Measurements from ENCODE around the gene GNAO1.

Gene GNAO1

DNA sequence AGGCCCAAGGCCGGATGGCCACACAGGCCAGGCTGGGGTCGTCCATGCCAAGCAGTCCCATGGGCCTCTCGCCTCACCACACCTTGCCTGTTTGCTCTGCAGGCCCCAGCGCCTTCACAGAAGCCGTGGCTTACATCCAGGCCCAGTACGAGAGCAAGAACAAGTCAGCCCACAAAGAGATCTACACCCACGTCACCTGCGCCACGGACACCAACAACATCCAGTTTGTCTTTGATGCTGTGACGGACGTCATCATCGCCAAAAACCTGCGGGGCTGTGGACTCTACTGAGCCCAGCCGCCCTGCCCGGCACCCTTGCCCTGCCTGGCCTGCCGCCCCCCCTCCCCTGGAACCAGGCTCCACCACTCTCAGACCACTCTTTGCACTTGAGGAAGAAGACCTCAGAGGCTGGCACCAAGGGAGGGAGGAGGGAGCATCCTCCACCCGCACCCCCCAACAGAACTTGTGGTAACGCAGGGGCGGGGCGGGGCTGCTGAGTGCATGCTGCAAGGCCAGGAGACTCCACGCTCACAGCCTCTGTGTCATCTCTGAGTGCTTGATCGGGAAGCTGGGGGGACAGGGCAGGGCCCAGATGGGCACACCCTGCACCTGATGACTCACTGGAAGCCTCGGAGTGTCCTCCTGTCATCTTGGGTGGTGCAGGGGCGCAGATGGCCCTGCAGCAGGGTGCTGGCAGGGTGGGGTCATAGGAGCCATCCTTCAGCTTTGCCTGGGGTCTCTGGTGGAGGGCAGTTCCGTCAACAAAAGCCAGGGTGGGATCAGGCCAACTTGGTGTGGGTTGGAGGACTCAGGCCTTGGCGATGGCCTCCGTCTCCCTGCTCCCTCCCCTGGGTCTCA, 152.6 kb downstream of the GNAO1 start:
- no peak for DNase-seq (ENCODE audit: low read depth in 1 of 2, low spot score in 1 of 2)
- in situ Hi-C loops (cut with HindIII; ENCODE audit: low pct_unique_long_range_greater_than_20kb, low sequenced_read_pairs): no loop called here
- no peak for TF ChIP-seq JUND (IDR thresholded peaks at IDR 0.05; ENCODE audit: low read depth)

- no peak for TF ChIP-seq JUND (IDR thresholded peaks at IDR 0.05; ENCODE audit: low read depth)
- in situ Hi-C loops (cut with HindIII; ENCODE audit: low pct_unique_long_range_greater_than_20kb, low sequenced_read_pairs): no loop called here
- DNase-seq (ENCODE audit: low read depth in 1 of 2, low spot score in 1 of 2): no peak
Measured at GRCh38 chr16:56344518-56345405, 153.5 kb downstream of the GNAO1 start.

DNA sequence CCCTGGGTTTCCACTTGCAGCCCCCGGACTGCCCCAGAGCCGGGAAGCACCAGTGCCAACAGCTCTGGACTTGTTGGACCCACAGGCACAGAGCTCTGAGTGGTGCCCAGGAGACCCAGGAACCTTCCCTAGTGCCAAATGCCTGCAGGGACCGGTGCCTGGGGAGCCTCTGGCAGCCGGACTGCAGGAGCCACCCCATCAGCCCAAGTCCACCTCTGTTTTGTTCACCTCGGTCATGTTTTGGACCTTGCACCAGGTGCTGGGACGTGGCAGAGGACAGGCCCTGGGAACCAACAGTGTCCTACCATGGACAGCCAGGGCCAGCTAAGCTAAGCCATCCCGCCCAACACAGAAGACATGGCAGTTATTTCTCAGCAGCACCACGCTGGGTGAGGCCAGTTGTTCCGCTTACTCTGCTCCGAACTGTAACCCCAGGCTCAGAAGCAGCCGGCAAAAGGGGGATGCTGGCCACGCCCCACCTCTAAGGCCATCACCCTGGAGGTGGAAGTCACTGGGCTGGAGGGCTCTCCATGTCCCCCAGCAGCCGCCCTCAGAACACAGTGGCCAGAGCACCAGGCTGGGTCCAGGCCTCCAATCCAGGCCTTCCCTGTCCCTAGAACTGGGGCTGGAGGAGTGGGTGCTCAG, 154.2 kb downstream of the GNAO1 start:
- in situ Hi-C loops (cut with HindIII; ENCODE audit: low pct_unique_long_range_greater_than_20kb, low sequenced_read_pairs): no loop called here
- no peak for DNase-seq (ENCODE audit: low read depth in 1 of 2, low spot score in 1 of 2)
- no peak for TF ChIP-seq JUND (IDR thresholded peaks at IDR 0.05; ENCODE audit: low read depth)

- DNase-seq (ENCODE audit: low read depth in 1 of 2, low spot score in 1 of 2): no peak
- in situ Hi-C loops (cut with HindIII; ENCODE audit: low pct_unique_long_range_greater_than_20kb, low sequenced_read_pairs): no loop called here
- no peak for TF ChIP-seq JUND (IDR thresholded peaks at IDR 0.05; ENCODE audit: low read depth)
Measured at GRCh38 chr16:56346131-56346890, 155.0 kb downstream of the GNAO1 start.

- in situ Hi-C loops (cut with HindIII; ENCODE audit: low pct_unique_long_range_greater_than_20kb, low sequenced_read_pairs): no loop called here
- DNase-seq (ENCODE audit: low read depth in 1 of 2, low spot score in 1 of 2): no peak
- no peak for TF ChIP-seq JUND (IDR thresholded peaks at IDR 0.05; ENCODE audit: low read depth)
Measured at GRCh38 chr16:56347166-56347565, 155.9 kb downstream of the GNAO1 start.

DNA sequence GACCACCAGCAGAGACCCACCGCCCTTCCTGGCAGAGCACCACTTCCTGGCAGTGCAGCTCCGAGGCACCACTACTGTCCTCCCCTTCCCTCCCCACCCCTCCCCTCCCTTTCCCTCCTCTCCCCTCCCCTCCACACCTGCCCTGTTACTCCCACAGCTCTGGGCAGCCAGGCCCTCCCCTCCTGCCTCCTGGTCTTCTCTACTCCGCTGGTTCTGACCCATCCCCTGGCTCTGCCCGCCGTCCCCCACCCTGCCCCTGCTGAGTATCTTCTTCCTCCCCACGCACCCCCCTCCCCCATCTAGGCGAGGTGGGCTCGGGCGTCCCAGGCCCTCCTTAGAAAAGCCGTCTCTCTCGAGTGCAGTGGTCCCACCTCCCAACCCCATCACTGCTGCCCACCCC, 156.4 kb downstream of the GNAO1 start:
- no peak for DNase-seq (ENCODE audit: low read depth in 1 of 2, low spot score in 1 of 2)
- in situ Hi-C loops (cut with HindIII; ENCODE audit: low pct_unique_long_range_greater_than_20kb, low sequenced_read_pairs): no loop called here
- TF ChIP-seq JUND (IDR thresholded peaks at IDR 0.05; ENCODE audit: low read depth): no peak

DNA sequence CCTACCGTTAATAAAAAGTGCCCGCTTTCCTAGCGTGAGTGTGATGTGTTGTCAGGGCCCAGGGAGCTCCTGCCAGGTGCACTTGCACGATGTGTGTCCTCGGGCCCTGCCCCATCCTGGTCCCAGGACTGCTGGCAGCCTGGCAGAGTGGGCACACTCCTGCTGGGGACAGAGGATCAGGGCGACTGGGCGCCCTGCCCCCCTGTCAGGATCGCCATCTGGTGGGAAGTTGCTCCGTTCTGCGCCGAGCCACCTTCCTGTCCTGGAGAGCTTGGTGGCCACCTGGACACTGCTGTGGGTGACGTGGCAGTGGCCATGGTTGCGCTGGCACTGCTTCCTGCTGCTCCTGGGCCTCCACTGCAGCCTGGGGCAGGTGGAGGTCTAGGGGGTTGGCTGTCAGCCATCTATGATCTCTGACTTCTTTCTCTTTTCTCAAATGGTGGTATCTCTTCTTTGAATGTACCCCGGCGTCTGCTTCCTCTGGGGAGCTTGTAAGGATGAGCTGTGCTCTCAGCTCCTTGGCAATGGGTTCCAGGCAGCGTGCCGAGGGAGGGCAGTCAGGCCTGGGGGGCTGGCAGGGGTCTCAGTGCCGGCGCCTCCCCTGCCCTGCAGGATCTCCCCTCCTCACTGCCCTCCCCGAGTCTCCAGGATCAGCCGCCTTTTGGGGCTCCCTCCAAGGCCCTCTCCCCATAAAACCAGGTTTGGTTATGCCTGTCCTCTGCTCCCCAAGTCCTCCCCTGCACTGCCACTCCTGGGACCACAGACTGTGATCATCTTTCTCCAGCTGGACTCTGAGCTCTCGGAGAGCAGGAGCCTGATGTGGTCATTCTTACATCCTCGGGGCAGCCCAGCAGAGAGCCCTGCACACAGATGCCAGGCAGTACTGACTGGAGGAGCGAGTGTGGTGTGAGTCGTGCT, 157.1 kb downstream of the GNAO1 start:
- no peak for TF ChIP-seq JUND (IDR thresholded peaks at IDR 0.05; ENCODE audit: low read depth)
- DNase-seq (ENCODE audit: low read depth in 1 of 2, low spot score in 1 of 2): no peak
- in situ Hi-C loops (cut with HindIII; ENCODE audit: low pct_unique_long_range_greater_than_20kb, low sequenced_read_pairs): no loop called here

DNA sequence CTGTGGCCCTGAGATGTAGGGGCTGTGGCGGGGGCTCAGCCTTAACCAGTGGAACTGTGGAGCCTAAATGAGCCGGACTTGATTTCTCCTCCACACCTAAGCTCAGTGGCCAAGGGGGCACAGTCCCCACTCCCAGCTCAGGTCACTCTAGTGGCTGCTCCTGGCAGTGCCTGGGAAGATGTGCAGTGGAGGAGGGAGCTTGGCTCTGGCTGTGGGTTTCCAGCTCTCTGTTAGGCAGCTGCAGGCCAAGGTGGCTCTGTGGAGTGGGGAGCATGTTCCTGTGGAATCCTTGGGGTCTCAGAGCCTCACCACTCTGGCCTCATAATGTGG, 157.8 kb downstream of the GNAO1 start:
- in situ Hi-C loops (cut with HindIII; ENCODE audit: low pct_unique_long_range_greater_than_20kb, low sequenced_read_pairs): no loop called here
- no peak for TF ChIP-seq JUND (IDR thresholded peaks at IDR 0.05; ENCODE audit: low read depth)

DNA sequence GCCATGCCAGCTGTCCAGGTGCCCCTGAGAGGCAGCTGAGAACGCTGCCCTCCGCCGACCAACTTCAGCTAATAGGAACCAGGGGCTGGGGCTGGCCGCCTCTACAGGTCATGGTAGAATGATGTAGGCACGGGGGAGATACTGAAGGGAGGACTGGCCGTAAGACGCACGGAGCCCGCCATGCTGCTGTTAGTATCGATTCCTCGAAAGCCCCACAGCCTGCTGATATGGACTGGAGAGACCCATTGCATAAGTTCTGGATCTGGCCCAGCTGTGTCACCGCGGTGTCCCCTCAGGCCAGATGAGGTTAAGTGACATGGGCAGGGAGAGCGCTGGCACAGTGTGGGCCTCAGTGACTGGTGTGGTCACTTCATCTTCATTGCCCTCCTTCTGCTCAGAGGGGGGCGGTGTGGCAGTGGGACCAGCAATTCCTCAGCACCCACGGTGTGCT, 158.4 kb downstream of the GNAO1 start:
- in situ Hi-C loops (cut with HindIII; ENCODE audit: low pct_unique_long_range_greater_than_20kb, low sequenced_read_pairs): no loop called here
- DNase-seq (ENCODE audit: low read depth in 1 of 2, low spot score in 1 of 2): no peak
- no peak for TF ChIP-seq JUND (IDR thresholded peaks at IDR 0.05; ENCODE audit: low read depth)

More for the DNA sequence above, 157.8 kb downstream of the GNAO1 start:
- DNase-seq (ENCODE audit: low read depth in 1 of 2, low spot score in 1 of 2): no peak

DNA sequence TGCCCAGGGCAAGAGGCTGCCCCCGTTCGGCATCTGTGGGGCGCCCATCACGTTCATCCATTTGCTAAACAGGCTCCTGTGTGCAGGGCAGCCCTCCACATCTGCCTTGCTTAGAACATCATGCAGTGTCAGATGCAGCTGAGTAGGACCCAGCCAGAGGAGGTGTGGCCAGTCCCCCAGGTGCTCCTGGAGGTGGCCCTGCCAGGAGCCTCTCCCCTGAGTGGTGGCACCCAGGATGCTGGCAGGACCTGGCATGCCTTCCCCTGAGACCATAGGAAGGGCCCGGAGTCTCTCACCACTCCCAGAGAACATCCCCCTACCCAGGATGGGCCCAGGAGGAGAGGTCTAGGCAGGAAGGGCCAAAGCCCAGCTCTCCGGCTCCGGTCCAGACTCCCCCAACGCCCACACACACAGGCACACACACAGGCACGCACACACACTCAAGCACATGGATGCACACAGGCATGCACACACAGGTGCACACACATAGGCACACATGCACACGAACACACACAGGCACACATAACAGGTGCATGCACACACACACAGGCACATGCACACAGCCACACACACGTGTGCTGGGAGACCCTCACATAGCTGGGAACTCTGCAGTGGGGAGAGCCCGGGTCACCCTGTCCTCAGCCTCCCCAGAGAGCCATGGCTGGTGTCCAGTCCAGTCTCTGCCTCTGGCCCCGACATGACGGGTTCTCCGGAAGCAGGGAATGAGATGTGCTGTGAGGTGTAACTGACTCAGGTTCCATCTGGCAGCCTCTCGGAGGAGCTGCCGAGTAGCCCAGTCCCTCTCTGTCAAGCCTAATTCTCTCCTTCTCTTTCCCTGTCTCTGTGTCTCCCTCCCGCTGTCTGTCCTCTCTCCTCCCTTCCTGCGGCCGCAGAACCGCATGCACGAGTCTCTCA, 159.5 kb downstream of the GNAO1 start:
- no peak for TF ChIP-seq JUND (IDR thresholded peaks at IDR 0.05; ENCODE audit: low read depth)
- DNase-seq (ENCODE audit: low read depth in 1 of 2, low spot score in 1 of 2): no peak
- in situ Hi-C loops (cut with HindIII; ENCODE audit: low pct_unique_long_range_greater_than_20kb, low sequenced_read_pairs): no loop called here
